Activated T-helper 2 cell treated with anti-CD3 and anti-CD28 coated beads, Interferon-gamma antibody, Interleukin-2, Interleukin-4, amounts not matched to agents 10 μg/mL and 5 μg/mL and 100 μg/mL, durations not matched to agents 14 hours and 24 hours and 36 hours (primary cell): ENCODE measurements around the gene EOGT. TPM values are rescaled to one million over a fixed set of nuclear protein-coding genes. Genes with fewer than 3 reads are reported as not detected.

ENCODE experiments used
- DNase-seq: peaks from one replicate; pipeline ENCODE4 v3.0.0; 2021; ENCODE audit warnings: low spot score
- H3K27ac Mint-ChIP-seq: one replicate; pipeline ENCODE4 v1.8.0; 2021; ENCODE audit warnings: mixed read lengths
- H3K27me3 Mint-ChIP-seq: one replicate; pipeline ENCODE4 v1.8.0; 2021; ENCODE audit warnings: low read depth, mixed read lengths
- H3K36me3 Mint-ChIP-seq: one replicate; pipeline ENCODE4 v1.8.0; 2021; ENCODE audit warnings: low read depth, mixed read lengths
- H3K4me1 Mint-ChIP-seq: one replicate; pipeline ENCODE4 v1.8.0; 2021; ENCODE audit warnings: low read depth, mixed read lengths
- H3K4me3 Mint-ChIP-seq: one replicate; pipeline ENCODE4 v1.8.0; 2021; ENCODE audit warnings: low read depth, mild to moderate bottlenecking, moderate library complexity, mixed read lengths
- H3K9me3 Mint-ChIP-seq: one replicate; pipeline ENCODE4 v1.8.0; 2021; ENCODE audit warnings: mixed read lengths
- intact Hi-C: fragments of 100-400 bp; cut with micrococcal nuclease; formaldehyde crosslinking; loops from one replicate; pipeline ENCODE4 v1.15.1; 2023
- total RNA-seq: library from RNA; stranded (reverse); gene quantifications from 2 replicates; pipeline ENCODE4 v1.2.3, GENCODE V29; 2022

EOGT gene
- total RNA-seq, 1 donor from 2014 or later: 15.4 TPM

- H3K27me3 Mint-ChIP-seq: peaks cover 53% of the 10 kb centered on the region
- DNase-seq: no peak
These were observed 77.7 kb downstream of the EOGT start for GRCh38 chr3:68935778-68936177.

GRCh38 chr3:68931406-68932149 lies 81.9 kb downstream of the EOGT start:
- intact Hi-C loops: no loop called here
- Mint-ChIP-seq H3K27ac (no peak overlapping the region), H3K4me3 (no peak overlapping the region), H3K27me3 (peaks cover 59% of the 10 kb centered on the region), H3K36me3 (no peaks in the 10 kb centered on the region), H3K9me3 (no peaks in the 10 kb centered on the region), H3K4me1 (no peaks in the 10 kb centered on the region)
- no peak for DNase-seq

More at GRCh38 chr3:68935778-68936177, 77.7 kb downstream of the EOGT start:
- no peaks in the 10 kb centered on the region for H3K36me3 Mint-ChIP-seq
- intact Hi-C loops: no loop called here
- no peak overlapping the region for H3K4me3 Mint-ChIP-seq
- H3K4me1 Mint-ChIP-seq: peaks cover 8% of the 10 kb centered on the region
- H3K27ac Mint-ChIP-seq: no peak overlapping the region
- no peaks in the 10 kb centered on the region for H3K9me3 Mint-ChIP-seq

Other genes with a start within 250 kb of the EOGT start
- gene TAFA4, start 81.1 kb downstream of the EOGT start, total RNA-seq: not detected in 2 replicates
- gene TMF1, start 38.6 kb upstream of the EOGT start, total RNA-seq: 35.7 and 38.9 TPM in 2 replicates
- gene UBA3, start 66.7 kb upstream of the EOGT start, total RNA-seq: 95.8 and 109 TPM in 2 replicates
- 124 and 127 TPM in 2 replicates for gene ARL6IP5, start 71.3 kb upstream of the EOGT start, total RNA-seq
- not detected in 2 replicates for gene LMOD3, start 108.9 kb upstream of the EOGT start, total RNA-seq